Measurements from ENCODE around the gene MCM5. TPM values are rescaled to one million over a fixed set of nuclear protein-coding genes. Genes with fewer than 3 reads are reported as not detected.
"Not testable (repeated sequence)": the region's sequence is repeated elsewhere in the genome, so short reads cannot be mapped to it uniquely, and the experiment has no call there.

The MCM5 gene
- total RNA-seq, 1 experiment from 2014 or later, result 177 TPM

DNA sequence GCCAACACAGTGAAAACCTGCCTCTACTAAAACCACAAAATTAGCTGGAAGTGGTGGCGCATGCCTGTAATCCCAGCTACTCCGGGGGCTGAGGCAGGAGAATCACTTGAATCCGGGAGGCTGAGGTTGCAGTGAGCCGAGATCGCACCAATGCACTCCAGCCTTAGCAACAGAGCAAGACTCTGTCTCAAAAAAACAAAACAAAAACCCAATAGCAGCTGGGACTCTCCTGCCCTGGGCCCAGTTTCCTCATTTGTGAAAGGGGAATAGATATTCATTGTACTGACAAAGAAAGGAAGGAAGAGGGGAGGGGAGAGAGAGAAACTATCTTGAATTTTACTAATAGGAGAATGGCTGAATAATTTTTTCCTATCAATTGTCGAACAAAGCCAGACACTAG, 3.3 kb upstream of the MCM5 start:
- DNase-seq (ENCODE audit: low read depth); in situ Hi-C loops (cut with HindIII; ENCODE audit: low pct_unique_long_range_greater_than_20kb, low sequenced_read_pairs): not testable (repeated sequence)

- in situ Hi-C loops (cut with HindIII; ENCODE audit: low pct_unique_long_range_greater_than_20kb, low sequenced_read_pairs), result no loop called here
- peak; percentile 69 for DNase-seq (ENCODE audit: low read depth)
Observed at GRCh38 chr22:35397095-35397904, 2.6 kb upstream of the MCM5 start.

- in situ Hi-C loops (cut with HindIII; ENCODE audit: low pct_unique_long_range_greater_than_20kb, low sequenced_read_pairs), result no loop called here
- no peak for DNase-seq (ENCODE audit: low read depth)
Observed at GRCh38 chr22:35398591-35398973, 1.4 kb upstream of the MCM5 start.

DNA sequence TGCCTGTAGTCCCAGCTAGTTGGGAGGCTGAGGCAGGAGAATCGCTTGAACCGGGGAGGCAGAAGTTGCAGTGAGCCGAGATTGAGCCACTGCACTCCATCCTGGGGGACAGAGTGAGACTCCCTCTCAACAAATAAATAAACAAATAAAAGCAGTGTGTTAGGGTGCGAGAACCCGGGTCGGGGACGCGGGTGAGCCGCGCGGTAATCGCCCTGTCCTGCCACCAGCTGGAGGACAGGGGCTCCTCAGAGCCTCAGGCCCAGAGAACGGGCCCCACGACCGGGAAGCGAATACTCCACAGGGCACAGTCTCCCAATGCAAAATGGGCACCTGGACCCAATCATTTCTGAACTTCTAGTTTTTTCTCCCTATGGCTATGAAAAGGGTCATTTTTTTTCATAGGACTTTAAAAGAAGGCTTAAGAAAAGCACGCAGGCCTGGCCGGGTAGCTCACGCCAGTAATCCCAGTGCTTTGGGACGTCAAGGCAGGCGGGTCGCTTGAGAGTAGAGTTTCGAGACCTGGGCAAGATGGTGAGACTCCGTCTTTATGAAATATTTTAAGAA, 744 bp upstream of the MCM5 start:
- no peak for DNase-seq (ENCODE audit: low read depth)
- in situ Hi-C loops (cut with HindIII; ENCODE audit: low pct_unique_long_range_greater_than_20kb, low sequenced_read_pairs), result no loop called here

DNA sequence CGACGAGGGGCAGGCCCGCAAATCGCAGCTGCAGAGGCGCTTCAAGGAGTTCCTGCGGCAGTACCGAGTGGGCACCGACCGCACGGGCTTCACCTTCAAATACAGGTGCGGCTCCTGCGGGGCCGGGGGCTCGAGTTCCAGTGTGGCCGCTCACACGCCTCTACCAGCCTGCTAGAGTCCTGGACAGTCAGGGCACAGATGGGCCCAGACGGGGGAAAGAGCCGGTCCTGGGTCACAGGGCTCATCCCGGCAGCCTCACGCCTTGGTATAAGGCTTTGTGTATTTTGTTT, 506 bp downstream of the MCM5 start:
- no peak for DNase-seq (ENCODE audit: low read depth)
- in situ Hi-C loops (cut with HindIII; ENCODE audit: low pct_unique_long_range_greater_than_20kb, low sequenced_read_pairs), result loop anchor here (10.0 kb wide), 1 partner anchor 184 kb away; no protein-coding TSS in a partner anchor

DNA sequence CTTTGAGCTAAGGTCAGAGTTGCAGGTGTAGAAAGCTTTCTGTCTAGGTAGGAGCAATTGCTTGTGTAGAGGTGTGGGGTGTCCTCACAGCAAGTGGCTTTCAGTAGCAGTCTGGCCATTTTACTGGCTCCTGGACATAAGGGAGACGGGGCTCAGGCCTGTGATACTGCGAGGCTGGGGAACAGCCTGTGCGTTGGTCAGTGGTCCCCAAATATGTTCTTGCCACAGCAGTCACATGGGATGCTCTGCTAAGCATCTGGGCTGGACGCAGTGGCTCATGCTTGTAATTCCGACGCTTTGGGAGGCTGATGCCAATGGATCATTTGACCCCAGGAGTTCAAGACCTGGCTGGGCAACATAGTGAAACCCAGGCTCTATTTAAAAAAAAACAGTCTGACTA, 1.9 kb downstream of the MCM5 start:
- DNase-seq (ENCODE audit: low read depth), result no peak
- in situ Hi-C loops (cut with HindIII; ENCODE audit: low pct_unique_long_range_greater_than_20kb, low sequenced_read_pairs), result loop anchor here (10.0 kb wide), 1 partner anchor 183 kb away; no protein-coding TSS in a partner anchor

DNA sequence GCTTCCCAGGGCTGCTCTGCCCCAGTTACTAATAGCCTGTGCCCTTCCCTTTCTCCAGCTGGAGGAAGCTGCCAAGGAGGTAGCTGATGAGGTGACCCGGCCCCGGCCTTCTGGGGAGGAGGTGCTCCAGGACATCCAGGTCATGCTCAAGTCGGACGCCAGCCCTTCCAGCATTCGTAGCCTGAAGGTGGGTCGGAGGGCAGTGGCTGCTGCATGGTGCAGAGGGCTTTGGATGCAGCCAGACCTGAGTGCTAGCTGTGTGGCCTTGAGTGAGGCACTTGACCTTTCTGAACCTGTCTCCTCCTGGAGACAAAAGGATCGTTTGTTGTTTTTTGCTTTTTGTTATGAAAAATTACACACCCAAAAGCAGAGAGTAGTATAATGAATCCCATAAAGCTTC, 3.4 kb downstream of the MCM5 start:
- in situ Hi-C loops (cut with HindIII; ENCODE audit: low pct_unique_long_range_greater_than_20kb, low sequenced_read_pairs), result loop anchor here (10.0 kb wide), 1 partner anchor 181 kb away; no protein-coding TSS in a partner anchor
- DNase-seq (ENCODE audit: low read depth), result no peak

GRCh38 chr22:35404176-35404575, 4.2 kb downstream of the MCM5 start:
- no peak for DNase-seq (ENCODE audit: low read depth)

GRCh38 chr22:35406443-35406842, 6.5 kb downstream of the MCM5 start:
- in situ Hi-C loops (cut with HindIII; ENCODE audit: low pct_unique_long_range_greater_than_20kb, low sequenced_read_pairs), result loop anchor here (10.0 kb wide), 1 partner anchor 178 kb away; no protein-coding TSS in a partner anchor
- no peak for DNase-seq (ENCODE audit: low read depth)

More at GRCh38 chr22:35404176-35404575, 4.2 kb downstream of the MCM5 start:
- in situ Hi-C loops (cut with HindIII; ENCODE audit: low pct_unique_long_range_greater_than_20kb, low sequenced_read_pairs), result loop anchor here (10.0 kb wide), 1 partner anchor 181 kb away; no protein-coding TSS in a partner anchor

DNA sequence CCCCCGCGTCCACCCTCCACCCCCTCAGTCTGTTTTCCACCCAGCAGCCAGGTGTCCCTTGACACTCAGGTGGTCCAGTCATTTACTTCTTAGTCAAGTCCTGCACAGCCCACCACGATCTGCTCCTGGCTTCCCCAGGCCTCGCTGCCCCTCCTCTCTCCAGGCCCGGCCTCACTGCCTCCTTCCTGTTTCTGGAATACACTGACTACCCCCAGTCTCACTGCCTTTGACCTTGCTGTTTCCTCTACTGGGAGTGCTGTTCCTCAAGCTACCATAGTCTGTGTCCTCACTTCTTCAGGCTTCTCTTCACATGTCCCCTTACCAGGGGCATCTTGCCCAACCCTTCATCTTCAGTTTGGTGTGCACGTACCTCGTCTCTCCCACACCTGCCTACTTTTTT, 7.4 kb downstream of the MCM5 start:
- DNase-seq (ENCODE audit: low read depth), result no peak
- in situ Hi-C loops (cut with HindIII; ENCODE audit: low pct_unique_long_range_greater_than_20kb, low sequenced_read_pairs), result loop anchor here (10.0 kb wide), 1 partner anchor 177 kb away; no protein-coding TSS in a partner anchor

GRCh38 chr22:35409783-35410662, 10.1 kb downstream of the MCM5 start:
- in situ Hi-C loops (cut with HindIII; ENCODE audit: low pct_unique_long_range_greater_than_20kb, low sequenced_read_pairs), result loop anchor here (10.0 kb wide), 1 partner anchor 175 kb away; no protein-coding TSS in a partner anchor

GRCh38 chr22:35410663-35411034, 10.7 kb downstream of the MCM5 start:
- no peak for DNase-seq (ENCODE audit: low read depth)
- in situ Hi-C loops (cut with HindIII; ENCODE audit: low pct_unique_long_range_greater_than_20kb, low sequenced_read_pairs), result no loop called here

More at GRCh38 chr22:35409783-35410662, 10.1 kb downstream of the MCM5 start:
- DNase-seq (ENCODE audit: low read depth), result no peak

DNA sequence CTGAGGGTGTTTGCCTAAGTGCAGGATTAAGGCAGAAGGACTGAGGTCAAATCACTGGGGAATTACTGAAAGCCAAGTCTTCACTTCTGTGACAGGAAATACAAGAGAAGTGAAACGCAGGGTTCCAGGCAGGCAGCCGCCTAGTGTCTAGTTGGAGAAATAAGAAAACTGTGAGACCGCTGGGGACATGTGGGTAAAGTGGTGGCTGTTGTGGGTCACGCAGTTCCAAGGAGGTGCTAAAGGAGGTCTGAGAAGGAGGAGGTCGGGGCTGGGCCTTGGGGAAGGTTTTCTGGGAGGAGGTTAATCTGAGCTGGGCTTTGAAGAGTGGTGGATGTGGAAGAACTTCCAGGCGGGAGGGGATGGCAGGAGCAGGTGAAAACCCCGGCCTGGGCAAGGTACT, 11.2 kb downstream of the MCM5 start:
- no peak for DNase-seq (ENCODE audit: low read depth)
- in situ Hi-C loops (cut with HindIII; ENCODE audit: low pct_unique_long_range_greater_than_20kb, low sequenced_read_pairs), result no loop called here

GRCh38 chr22:35413624-35414023, 13.7 kb downstream of the MCM5 start:
- no peak for DNase-seq (ENCODE audit: low read depth)
- in situ Hi-C loops (cut with HindIII; ENCODE audit: low pct_unique_long_range_greater_than_20kb, low sequenced_read_pairs), result no loop called here

DNA sequence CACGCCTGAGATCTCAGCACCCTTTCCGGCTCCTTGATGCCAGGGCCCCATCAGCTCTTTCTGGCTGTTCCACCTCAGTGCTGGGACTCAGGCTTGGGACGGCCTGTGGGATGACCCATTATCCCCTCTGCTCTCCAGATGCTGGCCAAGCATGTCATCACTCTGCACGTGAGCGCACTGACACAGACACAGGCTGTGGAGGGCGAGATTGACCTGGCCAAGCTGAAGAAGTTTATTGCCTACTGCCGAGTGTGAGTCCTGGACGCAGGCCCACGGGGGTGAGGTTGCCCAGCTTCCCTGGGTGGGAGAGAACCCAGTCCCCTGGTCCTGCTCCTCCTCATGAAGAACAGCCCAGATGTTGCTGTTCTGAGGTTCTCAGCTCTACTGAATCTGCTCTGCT, 17.7 kb downstream of the MCM5 start:
- in situ Hi-C loops (cut with HindIII; ENCODE audit: low pct_unique_long_range_greater_than_20kb, low sequenced_read_pairs), result no loop called here
- no peak for DNase-seq (ENCODE audit: low read depth)

DNA sequence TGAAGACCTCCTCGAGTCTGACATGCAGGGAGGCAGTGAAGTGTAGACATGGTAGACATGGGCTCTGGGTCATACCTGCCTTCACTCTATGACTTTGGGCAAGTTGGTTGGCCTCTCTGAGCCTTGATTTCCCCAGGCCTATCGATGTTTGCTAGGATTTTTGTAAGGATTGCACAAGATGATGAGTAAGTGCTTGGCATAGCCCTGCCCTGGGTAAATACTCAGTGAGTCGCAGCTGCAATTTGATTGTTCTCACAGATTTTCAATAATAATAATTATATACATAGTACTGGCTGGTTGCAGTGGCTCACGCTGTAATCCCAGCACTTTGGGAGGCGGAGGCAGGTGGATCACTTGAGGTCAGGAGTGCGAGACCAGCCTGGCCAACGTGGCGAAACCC, 18.1 kb downstream of the MCM5 start:
- no peak for DNase-seq (ENCODE audit: low read depth)
- in situ Hi-C loops (cut with HindIII; ENCODE audit: low pct_unique_long_range_greater_than_20kb, low sequenced_read_pairs), result no loop called here

DNA sequence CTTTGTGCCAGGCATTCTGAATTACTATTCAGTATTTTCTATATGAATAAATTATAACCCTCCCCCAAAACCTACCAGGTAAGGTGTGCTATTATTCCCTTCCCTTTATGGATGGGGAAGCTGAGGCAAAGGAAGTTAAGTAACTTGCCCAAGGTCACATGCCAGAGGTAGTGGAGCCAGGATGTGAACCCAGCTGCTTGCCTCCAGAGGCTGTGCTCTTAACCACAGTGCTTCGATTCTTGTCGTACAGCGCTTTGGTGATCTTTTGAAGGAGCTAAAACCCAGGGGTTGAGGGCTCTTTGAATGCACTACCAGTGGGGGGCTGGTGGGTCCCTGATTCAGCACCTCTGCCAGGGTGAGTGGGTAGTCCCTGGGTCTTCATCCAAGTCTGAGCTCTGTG, 18.8 kb downstream of the MCM5 start:
- in situ Hi-C loops (cut with HindIII; ENCODE audit: low pct_unique_long_range_greater_than_20kb, low sequenced_read_pairs), result no loop called here
- no peak for DNase-seq (ENCODE audit: low read depth)

- no peak for DNase-seq (ENCODE audit: low read depth)
- in situ Hi-C loops (cut with HindIII; ENCODE audit: low pct_unique_long_range_greater_than_20kb, low sequenced_read_pairs), result no loop called here
Observed at GRCh38 chr22:35419756-35420155, 19.8 kb downstream of the MCM5 start.

DNA sequence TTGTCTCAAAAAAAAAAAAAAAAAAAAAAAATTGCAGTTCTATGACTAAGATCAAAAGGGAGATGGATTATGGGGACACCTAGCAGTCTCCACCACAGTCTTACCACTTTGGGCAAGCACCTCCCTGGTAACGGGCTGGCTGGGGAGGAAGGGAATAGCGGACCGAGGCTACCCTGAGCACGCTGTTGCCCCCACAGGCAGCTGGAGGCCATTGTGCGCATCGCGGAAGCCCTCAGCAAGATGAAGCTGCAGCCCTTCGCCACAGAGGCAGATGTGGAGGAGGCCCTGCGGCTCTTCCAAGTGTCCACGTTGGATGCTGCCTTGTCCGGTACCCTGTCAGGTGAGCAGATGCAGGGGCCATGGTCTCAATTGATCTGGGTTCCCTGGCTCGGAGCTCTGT, 21.2 kb downstream of the MCM5 start:
- in situ Hi-C loops (cut with HindIII; ENCODE audit: low pct_unique_long_range_greater_than_20kb, low sequenced_read_pairs), result no loop called here
- no peak for DNase-seq (ENCODE audit: low read depth)
